ENCODE data around the gene IGF2R. TPM values are rescaled to one million over a fixed set of nuclear protein-coding genes. Genes with fewer than 3 reads are reported as not detected.
A peak's percentile ranks its signal among the peaks of the same experiment; 100 is the strongest.

The IGF2R gene
- total and polyA plus RNA-seq, 2 of the 13 experiments (the other 11 are each of a cell fraction or from before 2014, with no cell fraction given), result 38.3 to 70.0 TPM

GRCh38 chr6:159979136-159979874 is 10.4 kb downstream of the IGF2R start (continued):
- no peak for TF ChIP-seq RARG (CRISPR knock-in tag; IDR thresholded peaks at IDR 0.05; ENCODE audit: low read depth)
- TF ChIP-seq GRHL1 (CRISPR knock-in tag; conservative IDR thresholded peaks at IDR 0.05), result no peak
- TF ChIP-seq PCBP1 (IDR thresholded peaks at IDR 0.05; ENCODE audit: borderline replicate concordance, low read depth, low read length), result no peak
- no peak for TF ChIP-seq ZNF576 (CRISPR knock-in tag; IDR thresholded peaks at IDR 0.05)
- no peak for TF ChIP-seq NFATC3 (CRISPR knock-in tag; IDR thresholded peaks at IDR 0.05)
- TF ChIP-seq GPN1 (CRISPR knock-in tag; IDR thresholded peaks at IDR 0.05; ENCODE audit: borderline replicate concordance), result no peak
- no peak for TF ChIP-seq ZSCAN5A (CRISPR knock-in tag; IDR thresholded peaks at IDR 0.05; ENCODE audit: borderline replicate concordance)
- TF ChIP-seq ZNF562 (CRISPR knock-in tag; IDR thresholded peaks at IDR 0.05; ENCODE audit: borderline replicate concordance), result no peak
- TF ChIP-seq HNF1B (CRISPR knock-in tag; IDR thresholded peaks at IDR 0.05), result 0 out of 2 replicates have a peak, but pooled peaks have one; percentile 51
- TF ChIP-seq ZNF607 (CRISPR knock-in tag; IDR thresholded peaks at IDR 0.05; ENCODE audit: borderline replicate concordance), result no peak
- no peak for TF ChIP-seq REPIN1 (CRISPR knock-in tag; IDR thresholded peaks at IDR 0.05; ENCODE audit: borderline replicate concordance, low read depth)
- peak; percentile 65 for TF ChIP-seq POGZ (CRISPR knock-in tag; IDR thresholded peaks at IDR 0.05)
- TF ChIP-seq ZFP1 (CRISPR knock-in tag; IDR thresholded peaks at IDR 0.05), result no peak
- TF ChIP-seq ZNF281 (CRISPR knock-in tag; IDR thresholded peaks at IDR 0.05; ENCODE audit: borderline replicate concordance), result peak; percentile 74
- no peak for TF ChIP-seq ZNF143 (CRISPR knock-in tag; IDR thresholded peaks at IDR 0.05)
- TF ChIP-seq GFI1 (CRISPR knock-in tag; IDR thresholded peaks at IDR 0.05; ENCODE audit: borderline replicate concordance), result no peak
- no peak for TF ChIP-seq SMAD1 (CRISPR knock-in tag; IDR thresholded peaks at IDR 0.05; ENCODE audit: borderline replicate concordance, low read depth)
- no peak for TF ChIP-seq ZMYM2 (CRISPR knock-in tag; IDR thresholded peaks at IDR 0.05)
- no peak for TF ChIP-seq SIN3A (IDR thresholded peaks at IDR 0.05; ENCODE audit: borderline replicate concordance, low read depth, low read length)
- no peak for TF ChIP-seq ZZZ3 (CRISPR knock-in tag; IDR thresholded peaks at IDR 0.05; ENCODE audit: borderline replicate concordance)

Data from HepG2 (cell line).